Endothelial cell of umbilical vein (primary cell): ENCODE measurements around the gene SPAG17.

Experiments
- CTCF ChIP-seq, 2 donors: IDR thresholded peaks; 1 replicate in 1 of 2; 2 replicates in 1 of 2; pipeline ENCODE4 v1.5.1; 2011; ENCODE audit warnings: low read length in 2 of 2, mild to moderate bottlenecking in 2 of 2, moderate library complexity in 2 of 2, control low read depth in 1 of 2, inconsistent platforms in 1 of 2, low read depth in 1 of 2; ENCODE audit not compliant: insufficient read depth in 1 of 2; ENCODE audit errors: extremely low read depth in 1 of 2
- EZH2 ChIP-seq: IDR thresholded peaks from 2 replicates; pipeline ENCODE4 v1.6.1; 2012; ENCODE audit warnings: borderline replicate concordance, low read depth, mild to moderate bottlenecking, moderate library complexity, low read length, inconsistent platforms; ENCODE audit not compliant: severe bottlenecking
- FOS ChIP-seq: IDR thresholded peaks from 2 replicates; pipeline ENCODE4 v1.6.1; 2011; ENCODE audit warnings: mild to moderate bottlenecking, low read length, moderate library complexity, borderline replicate concordance; ENCODE audit not compliant: insufficient read depth
- GATA2 ChIP-seq: IDR thresholded peaks from 2 replicates; pipeline ENCODE4 v1.7.0; 2011; ENCODE audit warnings: low read depth, mild to moderate bottlenecking, moderate library complexity, mixed read lengths, low read length; ENCODE audit not compliant: insufficient read length, insufficient read depth
- JUN ChIP-seq: IDR thresholded peaks from 2 replicates; pipeline ENCODE4 v1.6.1; 2011; ENCODE audit warnings: borderline replicate concordance, low read depth; ENCODE audit not compliant: insufficient read length, insufficient read depth
- MAX ChIP-seq: IDR thresholded peaks from 2 replicates; pipeline ENCODE4 v1.6.1; 2011; ENCODE audit not compliant: insufficient read depth, insufficient read length
- MYC ChIP-seq: IDR thresholded peaks from one replicate; pipeline ENCODE4 v1.6.1; 2011; ENCODE audit warnings: mild to moderate bottlenecking, low read depth, low read length
- POLR2A ChIP-seq: IDR thresholded peaks from 2 replicates; pipeline ENCODE4 v1.6.1; 2012; ENCODE audit warnings: low read depth, mild to moderate bottlenecking, control low read depth, low read length
- POLR2AphosphoS5 ChIP-seq: IDR thresholded peaks from 2 replicates; pipeline ENCODE4 v1.6.1; 2012; ENCODE audit warnings: low read depth, mild to moderate bottlenecking, control low read depth, low read length, moderate library complexity; ENCODE audit not compliant: insufficient read depth

GRCh38 chr1:117985973-117986372, 199.1 kb downstream of the SPAG17 start:
- TF ChIP-seq POLR2AphosphoS5 (no peak), EZH2 (no peak), CTCF (IDR thresholded peaks at IDR 0.05; ENCODE audit: extremely low read depth in 1 of 2, insufficient read depth in 1 of 2, low read depth in 1 of 2, low read length in 2 of 2) (no peak), MYC (no peak), POLR2A (no peak), GATA2 (no peak), JUN (no peak), MAX (no peak), FOS (no peak)
